MM.1S (cell line): ENCODE data around the gene TBL1X.

Experiments
- CTCF ChIP-seq: fragments of 300-600 bp; sonication (generic); IDR thresholded peaks from 2 replicates; pipeline ENCODE4 v1.5.1; 2016; ENCODE audit warnings: antibody characterized with exemption, low read length, mixed read lengths
- EZH2phosphoT487 ChIP-seq: fragments of 300-600 bp; sonication (generic); IDR thresholded peaks from 2 replicates; pipeline ENCODE4 v1.6.1; 2018; ENCODE audit warnings: antibody characterized with exemption, low read length

DNA sequence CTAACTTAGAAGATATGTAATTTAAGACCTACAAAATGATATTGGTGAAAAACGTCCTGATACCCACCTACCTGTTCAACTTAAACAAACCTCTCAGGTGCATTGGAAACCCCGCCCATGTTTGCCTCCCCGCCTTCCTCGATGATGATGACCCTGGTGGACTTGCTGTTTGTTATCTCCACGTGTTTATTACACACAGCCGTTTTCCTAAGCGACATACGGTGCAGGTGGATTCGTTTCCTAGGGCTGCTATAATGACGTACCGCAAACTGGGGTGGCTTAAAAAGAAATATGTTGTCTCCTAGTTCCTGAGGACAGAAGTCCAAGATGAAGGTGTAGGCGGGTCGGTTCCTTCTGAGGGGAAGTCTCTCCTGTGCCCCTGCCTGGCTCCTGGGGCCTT is 190.1 kb downstream of the TBL1X start:
- TF ChIP-seq CTCF (no peak), EZH2phosphoT487 (no peak)
